H9 (cell line): ENCODE measurements around the gene TPPP. TPM values are rescaled to one million over a fixed set of nuclear protein-coding genes. Genes with fewer than 3 reads are reported as not detected.
"Not testable (repeated sequence)": the region's sequence is repeated elsewhere in the genome, so short reads cannot be mapped to it uniquely, and the experiment has no call there.

ENCODE experiments used
- DNase-seq: peaks from one replicate; pipeline ENCODE4 v3.0.0-alpha.2; 2017
- H2AFZ ChIP-seq: one replicate; pipeline ENCODE4 v1.6.1; 2013; ENCODE audit warnings: mild to moderate bottlenecking, low read length, control low read depth, moderate library complexity
- H2AK5ac ChIP-seq: 2 replicates; pipeline ENCODE4 v1.6.1; 2013; ENCODE audit warnings: low read length, control low read depth, mixed read lengths; ENCODE audit not compliant: insufficient read length
- H2BK120ac ChIP-seq: one replicate; pipeline ENCODE4 v1.6.1; 2013; ENCODE audit warnings: low read depth, mild to moderate bottlenecking, low read length, control low read depth, inconsistent platforms; ENCODE audit not compliant: poor library complexity, severe bottlenecking
- H2BK12ac ChIP-seq: 2 replicates; pipeline ENCODE4 v1.6.1; 2013; ENCODE audit warnings: low read length, control low read depth, mixed read lengths, low read depth; ENCODE audit not compliant: insufficient read length
- H2BK15ac ChIP-seq: 2 replicates; pipeline ENCODE4 v1.6.1; 2013; ENCODE audit warnings: low read depth, low read length, control low read depth
- H2BK20ac ChIP-seq: one replicate; pipeline ENCODE4 v1.6.1; 2013; ENCODE audit warnings: low read depth, mild to moderate bottlenecking, low read length, control low read depth, inconsistent platforms; ENCODE audit not compliant: poor library complexity, severe bottlenecking
- H2BK5ac ChIP-seq: 2 replicates; pipeline ENCODE4 v1.6.1; 2013; ENCODE audit warnings: low read length, control low read depth, mixed read lengths; ENCODE audit not compliant: insufficient read length
- H3K14ac ChIP-seq: 2 replicates; pipeline ENCODE4 v1.6.1; 2013; ENCODE audit warnings: low read length, control low read depth; ENCODE audit not compliant: insufficient read depth
- H3K18ac ChIP-seq: 2 replicates; pipeline ENCODE4 v1.6.1; 2013; ENCODE audit warnings: low read depth, mild to moderate bottlenecking, mixed read lengths, low read length, control low read depth; ENCODE audit not compliant: insufficient read length
- H3K23ac ChIP-seq: 2 replicates; pipeline ENCODE4 v1.6.1; 2013; ENCODE audit warnings: low read length, control low read depth, mixed read lengths, low read depth; ENCODE audit not compliant: insufficient read length
- H3K23me2 ChIP-seq: 2 replicates; pipeline ENCODE4 v1.6.1; 2013; ENCODE audit warnings: low read depth, mild to moderate bottlenecking, mixed read lengths, low read length, control low read depth; ENCODE audit not compliant: insufficient read length, poor library complexity, severe bottlenecking
- H3K27ac ChIP-seq: 2 replicates; pipeline ENCODE4 v1.5.1; 2013; ENCODE audit warnings: low read length, control low read depth, mixed read lengths, low read depth; ENCODE audit not compliant: insufficient read length
- H3K27me3 ChIP-seq: 2 replicates; pipeline ENCODE4 v1.6.1; 2013; ENCODE audit warnings: low read length, control low read depth, inconsistent platforms; ENCODE audit not compliant: insufficient read depth
- H3K4ac ChIP-seq: 2 replicates; pipeline ENCODE4 v1.6.1; 2013; ENCODE audit warnings: low read depth, mild to moderate bottlenecking, control low read depth, inconsistent platforms, low read length, moderate library complexity
- H3K4me1 ChIP-seq: 2 replicates; pipeline ENCODE4 v1.6.1; 2013; ENCODE audit warnings: low read length, control low read depth, inconsistent platforms; ENCODE audit not compliant: insufficient read depth
- H3K4me2 ChIP-seq: 2 replicates; pipeline ENCODE4 v1.6.1; 2013; ENCODE audit warnings: low read length, control low read depth, mixed read lengths; ENCODE audit not compliant: insufficient read length, insufficient read depth
- H3K56ac ChIP-seq: 2 replicates; pipeline ENCODE4 v1.6.1; 2013; ENCODE audit warnings: low read depth, mild to moderate bottlenecking, mixed read lengths, low read length, control low read depth; ENCODE audit not compliant: insufficient read length
- H3K79me1 ChIP-seq: 2 replicates; pipeline ENCODE4 v1.6.1; 2013; ENCODE audit warnings: low read depth, mild to moderate bottlenecking, moderate library complexity, low read length, control low read depth, inconsistent platforms; ENCODE audit not compliant: insufficient read depth, poor library complexity, severe bottlenecking
- H3K79me2 ChIP-seq: 2 replicates; pipeline ENCODE4 v1.6.1; 2013; ENCODE audit warnings: low read length, control low read depth, inconsistent platforms; ENCODE audit not compliant: insufficient read depth
- H3K9ac ChIP-seq: 2 replicates; pipeline ENCODE4 v1.6.1; 2013; ENCODE audit warnings: low read length, control low read depth, mixed read lengths; ENCODE audit not compliant: insufficient read length; ENCODE audit errors: extremely low read depth
- H3K9me3 ChIP-seq: one replicate; pipeline ENCODE4 v1.6.1; 2013; ENCODE audit warnings: low read depth, low read length, inconsistent platforms; ENCODE audit not compliant: control insufficient read depth
- H3T11ph ChIP-seq: one replicate; pipeline ENCODE4 v1.6.1; 2013; ENCODE audit warnings: mild to moderate bottlenecking, low read length, control low read depth, inconsistent platforms
- H4K20me1 ChIP-seq: one replicate; pipeline ENCODE4 v1.6.1; 2013; ENCODE audit not compliant: control insufficient read depth, insufficient read length, insufficient read depth
- H4K5ac ChIP-seq: 2 replicates; pipeline ENCODE4 v1.6.1; 2013; ENCODE audit warnings: low read depth, mild to moderate bottlenecking, mixed read lengths, low read length, control low read depth; ENCODE audit not compliant: insufficient read length
- H4K8ac ChIP-seq: replicated peaks from 2 replicates; pipeline ENCODE4 v1.6.1; 2013; ENCODE audit warnings: low read length, control low read depth, mixed read lengths, low read depth; ENCODE audit not compliant: insufficient read length
- H4K91ac ChIP-seq: 2 replicates; pipeline ENCODE4 v1.6.1; 2013; ENCODE audit warnings: low read depth, mild to moderate bottlenecking, moderate library complexity, mixed read lengths, low read length, control low read depth; ENCODE audit not compliant: insufficient read length
- H3K27ac Mint-ChIP-seq, 3 experiments: 2 replicates in 2 of 3; 3 replicates in 1 of 3; pipeline ENCODE4 v1.8.0; 2020 to 2021; ENCODE audit warnings: mixed read lengths in 3 of 3, mild to moderate bottlenecking in 1 of 3, moderate library complexity in 1 of 3
- H3K27me3 Mint-ChIP-seq: 2 replicates; pipeline ENCODE4 v1.8.0; 2021; ENCODE audit warnings: low read depth, mild to moderate bottlenecking, moderate library complexity, mixed read lengths
- H3K36me3 Mint-ChIP-seq, 3 experiments: 2 replicates in 2 of 3; 3 replicates in 1 of 3; pipeline ENCODE4 v1.8.0; 2020 to 2021; ENCODE audit warnings: low read depth in 3 of 3, mixed read lengths in 3 of 3; ENCODE audit not compliant: insufficient read depth in 1 of 3
- H3K4me1 Mint-ChIP-seq, 2 experiments: 2 replicates each; pipeline ENCODE4 v1.8.0; 2020; ENCODE audit warnings: mixed read lengths in 2 of 2
- H3K4me3 Mint-ChIP-seq, 2 experiments: 2 replicates in 1 of 2; 3 replicates in 1 of 2; pipeline ENCODE4 v1.8.0; 2020 to 2021; ENCODE audit warnings: mild to moderate bottlenecking in 2 of 2, mixed read lengths in 2 of 2, moderate library complexity in 1 of 2
- H3K9me3 Mint-ChIP-seq, 2 experiments: 2 replicates in 1 of 2; 3 replicates in 1 of 2; pipeline ENCODE4 v1.8.0; 2020; ENCODE audit warnings: mild to moderate bottlenecking in 2 of 2, mixed read lengths in 2 of 2, moderate library complexity in 1 of 2
- WGBS: extraction: QIAGEN DNeasy Blood & Tissue Kit; methylation state at CpG from one replicate; pipeline ENCODE4 v1.1.7; 2013; ENCODE audit warnings: missing lambda C conversion rate, low lambda C conversion rate, mixed read lengths; ENCODE audit not compliant: insufficient read length; ENCODE audit errors: extremely low coverage; 5-methylcytosine and 5-hydroxymethylcytosine counted together
- total RNA-seq: library from RNA; stranded (reverse); gene quantifications from 2 replicates; pipeline ENCODE4 v1.2.1, GENCODE V29; 2021

The TPPP gene
- total RNA-seq, 1 experiment from 2014 or later: 0.44 TPM

- peaks cover 51% of the 10 kb centered on the region for H3K27me3 Mint-ChIP-seq
- not testable (repeated sequence) for H2BK120ac ChIP-seq, H3K27ac ChIP-seq, H3K23ac ChIP-seq, H2AFZ ChIP-seq, H2BK5ac ChIP-seq, H2AK5ac ChIP-seq, H3K18ac ChIP-seq, H3T11ph ChIP-seq, H4K8ac ChIP-seq, H4K20me1 ChIP-seq, H2BK12ac ChIP-seq, H3K4ac ChIP-seq, H2BK15ac ChIP-seq, H3K9ac ChIP-seq, H2BK20ac ChIP-seq, H3K79me2 ChIP-seq, H4K5ac ChIP-seq, H3K27ac Mint-ChIP-seq, H3K4me2 ChIP-seq, H3K4me3 Mint-ChIP-seq, H3K23me2 ChIP-seq, H3K79me1 ChIP-seq, H4K91ac ChIP-seq, H3K9me3 ChIP-seq, H3K27me3 ChIP-seq, H3K9me3 Mint-ChIP-seq, H3K4me1 ChIP-seq, H3K56ac ChIP-seq, H3K4me1 Mint-ChIP-seq, H3K36me3 Mint-ChIP-seq
- WGBS: no CpG with 5 or more reads among the region's 17 CpGs
- DNase-seq: peak; percentile 17
- H3K14ac ChIP-seq: 0 out of 2 replicates have a peak overlapping the region, but pooled peaks have one; percentile 4
These were observed 13.8 kb downstream of the TPPP start for GRCh38 chr5:679166-679895.

DNA sequence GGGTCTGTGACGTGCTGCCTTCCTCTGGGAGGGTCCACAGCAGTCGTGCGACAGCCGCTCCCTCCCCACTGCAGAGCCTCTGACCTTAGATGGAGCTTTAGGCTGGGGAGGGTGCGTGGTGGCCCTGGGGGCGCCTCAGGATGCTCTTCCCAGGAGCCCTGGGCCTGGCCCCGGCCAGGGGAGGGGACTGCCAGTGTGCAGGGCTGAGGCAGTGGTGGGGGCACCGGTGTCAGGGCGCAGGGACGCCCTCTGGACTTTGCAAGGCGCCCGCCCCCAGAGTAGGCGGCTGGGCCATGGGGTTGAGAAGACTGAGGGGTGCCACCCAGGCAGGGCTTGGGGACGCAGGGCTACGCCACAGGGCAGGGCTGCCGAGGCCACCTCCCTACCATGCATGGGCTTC is 14.6 kb downstream of the TPPP start:
- not testable (repeated sequence) for H2BK20ac ChIP-seq, H3K4me3 Mint-ChIP-seq, H3K4me1 ChIP-seq, H3K4ac ChIP-seq, H4K8ac ChIP-seq, H3K9me3 ChIP-seq, H3K9me3 Mint-ChIP-seq, H3K36me3 Mint-ChIP-seq, H3K27ac ChIP-seq, H3K79me2 ChIP-seq, H4K91ac ChIP-seq, H3K27ac Mint-ChIP-seq, H3K4me1 Mint-ChIP-seq, H4K5ac ChIP-seq, H3K23ac ChIP-seq, H3K18ac ChIP-seq, H2BK12ac ChIP-seq, H2AFZ ChIP-seq, H3K14ac ChIP-seq, H2BK120ac ChIP-seq, H2BK5ac ChIP-seq, H3T11ph ChIP-seq, H3K79me1 ChIP-seq, H4K20me1 ChIP-seq, H3K27me3 ChIP-seq, H2BK15ac ChIP-seq, H3K9ac ChIP-seq, H3K56ac ChIP-seq, H3K4me2 ChIP-seq, H3K23me2 ChIP-seq, H2AK5ac ChIP-seq
- WGBS: no CpG with 5 or more reads among the region's 16 CpGs
- peak; percentile 19 for DNase-seq
- H3K27me3 Mint-ChIP-seq: peaks cover 51% of the 10 kb centered on the region
